Dedifferentiated amniotic fluid mesenchymal stem cell (primary cell): Measurements from ENCODE around the gene SAMM50.
A peak's percentile ranks its signal among the peaks of the same experiment; 100 is the strongest.

Experiments used
- DNase-seq: peaks from one replicate; pipeline ENCODE4 v3.0.0-alpha.2; 2016; ENCODE audit errors: extremely low spot score

Gene SAMM50

DNA sequence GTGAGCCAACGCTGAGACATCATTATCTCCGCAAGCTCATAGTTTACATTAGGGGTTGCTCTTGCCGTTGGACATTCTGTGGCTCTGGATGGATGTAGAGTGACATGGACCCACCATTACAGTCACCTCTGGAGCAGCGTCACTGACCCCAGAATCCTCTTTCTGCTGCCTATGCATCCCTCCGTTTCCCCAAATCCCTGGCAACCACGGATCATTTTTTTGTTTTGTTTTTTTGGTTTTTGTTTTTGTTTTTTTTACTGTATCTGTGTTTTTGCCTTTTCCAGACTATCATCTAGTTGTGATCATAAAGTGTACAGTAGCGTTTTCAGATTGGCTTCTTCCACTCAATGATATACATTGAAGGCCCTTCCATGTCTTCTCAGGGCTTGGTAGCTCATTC lies 72.8 kb downstream of the SAMM50 start:
- DNase-seq = no peak

DNA sequence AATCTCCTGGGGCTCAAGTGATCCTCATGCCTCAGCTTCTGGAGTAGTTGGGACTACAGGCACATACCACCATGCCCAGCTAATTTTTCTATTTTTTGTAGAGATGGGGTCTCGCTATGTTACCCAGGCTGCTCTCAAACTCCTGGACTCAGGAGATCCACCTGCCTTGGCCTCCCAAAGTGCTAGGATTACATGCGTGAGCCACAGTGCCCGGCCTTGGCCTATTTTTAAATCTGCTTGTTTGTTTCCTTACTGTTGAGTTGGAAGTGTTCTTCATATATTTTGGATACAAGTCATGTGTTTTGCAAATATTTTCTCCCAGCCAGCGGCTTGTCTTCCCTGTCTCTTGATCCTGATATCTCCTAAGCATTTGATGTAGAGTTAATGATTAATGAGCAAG lies 73.8 kb downstream of the SAMM50 start:
- no peak for DNase-seq

DNA sequence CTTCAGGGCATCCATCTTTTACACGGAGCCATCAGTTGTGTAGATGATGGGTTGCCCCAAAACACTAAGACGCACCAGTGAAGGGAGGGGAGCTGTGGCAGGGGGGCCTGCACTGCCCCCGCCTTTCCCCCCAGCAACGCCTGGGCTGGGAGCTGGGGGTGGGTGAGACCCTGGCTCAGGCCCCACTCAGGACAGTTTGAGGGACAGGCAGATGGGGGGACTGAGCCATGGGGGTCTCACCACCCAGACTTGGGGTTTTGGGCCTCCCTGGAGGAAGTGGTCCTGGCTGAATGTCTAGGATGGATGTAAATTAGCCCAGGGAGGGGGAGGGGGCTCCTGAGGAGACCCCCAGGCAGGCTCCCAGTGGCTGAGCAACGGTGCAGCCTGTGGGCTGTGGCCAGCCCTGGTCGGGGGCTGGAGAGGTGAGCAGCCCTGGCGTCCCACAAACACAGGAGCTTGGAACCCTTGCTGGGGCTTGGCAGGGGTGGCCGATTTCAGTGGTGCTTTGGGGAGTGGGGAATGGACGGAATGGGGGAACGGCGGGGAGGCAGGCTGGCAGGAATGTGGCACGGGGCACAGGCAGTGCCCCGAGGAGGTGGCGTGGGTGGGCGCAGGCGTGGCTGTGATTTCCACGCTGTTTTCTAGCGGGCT lies 74.9 kb downstream of the SAMM50 start:
- no peak for DNase-seq

DNA sequence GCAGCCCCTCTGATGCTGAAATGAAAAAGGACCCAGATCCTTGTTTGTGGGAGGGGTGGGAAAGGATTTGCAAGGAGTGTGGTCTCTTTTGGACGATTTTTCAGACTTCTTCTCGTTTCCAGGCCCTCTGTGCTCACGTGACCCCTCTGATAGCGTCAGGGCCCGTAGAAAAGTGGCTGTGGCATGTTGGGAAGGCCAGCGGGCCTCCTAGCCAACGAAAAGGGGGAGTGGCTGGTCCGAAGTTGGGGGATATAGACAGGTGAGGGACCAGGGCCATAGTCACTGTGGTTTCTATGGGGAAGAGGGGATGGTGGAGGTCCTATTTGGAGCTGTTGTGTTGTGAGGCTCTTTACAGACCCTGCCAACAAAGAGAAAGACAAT lies 75.5 kb downstream of the SAMM50 start:
- no peak for DNase-seq

DNA sequence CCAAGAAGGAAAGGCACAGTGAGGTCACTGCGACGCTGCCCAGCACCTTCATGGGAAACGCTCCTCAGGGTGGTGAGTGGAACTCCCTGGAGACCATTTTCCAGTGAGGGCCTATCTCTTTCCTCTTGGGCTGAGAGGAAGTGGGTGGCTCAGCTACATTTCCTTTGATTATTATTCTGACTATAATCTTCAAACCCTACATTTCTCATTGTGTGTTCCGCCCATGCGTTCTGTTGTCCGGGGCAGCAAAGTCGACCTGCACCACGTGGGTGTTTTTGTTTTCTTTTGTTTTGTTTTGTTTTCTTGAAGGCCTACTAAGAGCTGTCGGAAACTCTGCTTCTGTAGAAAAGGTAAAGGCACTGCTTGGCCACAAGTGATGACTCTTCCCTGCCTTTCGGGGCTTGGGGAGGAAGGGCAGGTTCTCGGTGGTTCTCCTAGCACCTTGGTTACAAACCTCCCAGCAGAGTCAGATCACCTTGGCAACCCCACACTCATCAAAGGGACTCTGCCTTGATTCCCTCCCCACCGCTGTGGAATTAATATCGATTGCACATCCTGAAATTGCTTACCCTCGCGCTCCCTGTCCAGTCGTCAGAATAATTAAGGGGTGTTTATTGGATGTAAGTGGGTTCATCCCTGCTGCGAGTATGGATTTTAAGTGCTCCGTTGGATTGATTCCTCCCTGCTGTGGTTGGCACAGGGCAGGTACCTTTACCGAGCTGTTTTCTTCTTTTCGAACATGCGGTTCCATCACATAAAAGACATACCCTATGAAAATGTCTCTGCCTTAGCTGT lies 76.1 kb downstream of the SAMM50 start:
- DNase-seq = no peak

DNA sequence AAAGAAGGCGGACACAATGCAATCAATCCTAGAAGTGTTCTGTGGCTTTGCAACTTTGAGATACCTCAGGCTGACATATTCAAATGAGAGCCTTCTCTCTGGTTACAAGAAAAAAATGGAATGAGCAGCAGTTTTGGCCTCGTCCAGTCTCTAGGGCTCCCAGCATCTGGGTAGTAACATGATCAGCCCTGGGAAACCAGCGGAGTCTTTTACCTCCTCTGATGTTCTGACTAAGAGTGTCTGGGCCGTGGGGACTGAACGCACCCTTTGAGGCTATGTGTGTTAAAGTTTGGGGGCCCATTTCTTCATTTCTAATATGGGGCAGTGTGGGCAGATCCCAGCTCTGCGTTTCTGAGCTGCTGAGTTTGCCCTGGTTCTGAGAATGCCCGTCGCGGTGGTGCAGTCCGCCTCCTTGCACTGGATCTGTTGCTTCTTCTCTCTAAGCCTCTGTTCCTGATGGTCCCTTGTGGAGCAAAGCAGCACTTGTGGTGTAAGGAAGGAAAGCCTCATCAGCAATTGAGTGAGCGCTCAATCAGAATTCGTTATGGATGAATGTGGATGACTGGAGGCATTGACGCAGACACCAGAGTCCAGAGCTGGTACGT lies 77.0 kb downstream of the SAMM50 start:
- DNase-seq = no peak

DNA sequence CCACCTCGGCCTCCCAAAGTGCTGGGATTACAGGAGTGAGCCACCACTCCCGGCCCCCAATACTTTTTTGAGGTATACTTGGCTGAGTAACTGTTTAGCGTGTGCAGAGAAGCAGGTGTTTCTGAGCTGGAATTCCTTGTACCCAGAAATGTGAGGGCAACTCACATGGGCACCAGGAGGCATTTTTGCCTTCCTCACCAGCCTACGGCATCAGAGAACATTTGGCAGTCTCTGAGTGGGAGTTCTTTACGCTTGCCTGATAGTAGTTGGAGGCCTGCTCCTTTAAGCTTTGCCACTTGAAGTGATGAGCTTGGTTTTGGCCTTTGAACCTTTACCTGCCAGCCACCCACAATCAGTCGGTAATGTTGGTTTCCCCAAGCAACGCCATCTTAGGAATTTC lies 78.0 kb downstream of the SAMM50 start:
- DNase-seq = no peak

DNA sequence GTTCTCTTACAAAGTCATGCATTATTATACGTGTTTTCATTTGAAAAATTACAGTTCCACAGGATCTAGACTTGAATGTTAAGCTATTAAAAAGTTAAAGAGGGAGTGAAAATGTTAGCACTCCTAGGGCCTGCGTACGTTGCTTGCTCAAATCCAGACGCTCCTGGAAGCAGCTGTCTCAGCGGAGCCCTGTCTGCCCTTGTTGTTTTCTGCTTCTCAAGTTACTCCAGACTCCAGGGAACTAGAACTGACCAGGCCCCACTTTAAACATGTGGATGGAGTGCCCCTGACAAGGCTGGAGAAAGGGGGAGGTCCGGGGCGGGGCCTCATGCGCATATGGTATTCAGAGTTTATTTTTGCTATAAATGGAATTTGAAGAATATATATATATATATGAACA lies 78.5 kb downstream of the SAMM50 start:
- DNase-seq = no peak

DNA sequence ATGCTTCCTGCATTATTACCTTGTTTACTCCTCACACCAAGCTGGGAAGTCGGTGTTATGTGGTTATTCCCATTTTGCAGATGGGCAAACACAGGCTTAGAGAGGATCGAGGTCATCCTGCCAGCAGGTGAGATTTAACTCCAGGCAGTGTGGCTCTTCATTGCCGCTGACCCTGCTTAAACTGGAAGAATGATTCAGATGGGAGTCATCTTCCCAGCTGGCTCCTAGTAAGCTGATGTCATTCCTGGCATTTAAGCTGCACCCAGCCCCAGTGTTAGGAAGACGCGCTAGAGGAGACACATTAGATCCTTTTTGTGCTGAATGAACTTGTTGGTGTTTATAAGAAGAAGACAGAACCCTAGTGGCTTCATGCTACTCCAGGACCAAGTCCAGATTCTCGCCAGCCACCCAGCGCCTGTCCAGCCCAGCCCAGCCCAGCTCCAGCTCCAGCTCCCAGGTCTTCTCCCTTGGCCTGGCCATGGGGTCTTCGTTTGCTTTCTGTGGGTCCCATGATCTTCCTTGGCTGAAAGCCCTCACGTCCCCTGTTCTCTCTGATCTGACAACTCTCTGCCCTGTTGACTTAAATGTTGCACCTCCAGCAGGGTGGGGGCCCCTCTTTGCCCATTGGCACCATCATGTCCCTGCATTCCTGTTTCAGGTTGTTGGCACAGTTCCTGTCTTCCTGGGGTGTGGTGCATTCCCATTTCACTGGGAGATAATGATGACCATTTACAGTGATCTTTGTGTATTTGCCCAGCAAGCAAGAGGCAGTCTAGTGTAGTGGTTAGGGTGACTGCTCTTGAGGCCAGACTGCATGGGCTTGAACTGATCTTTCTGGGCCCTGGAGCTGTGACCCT lies 82.5 kb downstream of the SAMM50 start:
- peak; percentile 89 for DNase-seq

DNA sequence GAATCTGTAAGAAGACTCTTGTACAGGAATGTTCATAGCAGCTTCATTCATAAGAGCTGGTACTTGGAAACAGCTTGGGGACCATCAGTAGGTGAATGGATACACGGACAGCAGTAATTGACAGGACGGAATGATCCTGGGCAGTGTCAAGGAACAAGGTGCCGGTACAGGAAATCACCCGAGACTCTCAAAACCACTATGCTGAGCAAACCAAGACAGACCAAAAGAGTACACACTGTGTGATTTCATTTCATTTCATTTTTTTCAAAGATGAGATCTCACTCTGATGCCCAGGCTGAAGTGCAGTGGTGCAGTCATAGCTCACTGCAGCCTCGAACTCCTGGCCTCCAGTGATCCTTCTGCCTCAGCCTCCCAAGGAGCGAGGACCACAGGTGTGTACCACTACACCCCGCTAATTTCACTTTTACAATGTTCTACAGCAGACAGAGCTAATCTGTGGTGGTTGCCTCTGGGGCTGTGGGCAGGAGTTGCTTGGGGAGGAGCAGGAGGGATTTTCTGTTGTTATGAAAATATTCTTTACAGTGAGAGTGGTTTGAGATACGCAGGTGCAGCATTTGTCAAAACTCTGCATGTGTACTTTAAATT lies 84.4 kb downstream of the SAMM50 start:
- no peak for DNase-seq

DNA sequence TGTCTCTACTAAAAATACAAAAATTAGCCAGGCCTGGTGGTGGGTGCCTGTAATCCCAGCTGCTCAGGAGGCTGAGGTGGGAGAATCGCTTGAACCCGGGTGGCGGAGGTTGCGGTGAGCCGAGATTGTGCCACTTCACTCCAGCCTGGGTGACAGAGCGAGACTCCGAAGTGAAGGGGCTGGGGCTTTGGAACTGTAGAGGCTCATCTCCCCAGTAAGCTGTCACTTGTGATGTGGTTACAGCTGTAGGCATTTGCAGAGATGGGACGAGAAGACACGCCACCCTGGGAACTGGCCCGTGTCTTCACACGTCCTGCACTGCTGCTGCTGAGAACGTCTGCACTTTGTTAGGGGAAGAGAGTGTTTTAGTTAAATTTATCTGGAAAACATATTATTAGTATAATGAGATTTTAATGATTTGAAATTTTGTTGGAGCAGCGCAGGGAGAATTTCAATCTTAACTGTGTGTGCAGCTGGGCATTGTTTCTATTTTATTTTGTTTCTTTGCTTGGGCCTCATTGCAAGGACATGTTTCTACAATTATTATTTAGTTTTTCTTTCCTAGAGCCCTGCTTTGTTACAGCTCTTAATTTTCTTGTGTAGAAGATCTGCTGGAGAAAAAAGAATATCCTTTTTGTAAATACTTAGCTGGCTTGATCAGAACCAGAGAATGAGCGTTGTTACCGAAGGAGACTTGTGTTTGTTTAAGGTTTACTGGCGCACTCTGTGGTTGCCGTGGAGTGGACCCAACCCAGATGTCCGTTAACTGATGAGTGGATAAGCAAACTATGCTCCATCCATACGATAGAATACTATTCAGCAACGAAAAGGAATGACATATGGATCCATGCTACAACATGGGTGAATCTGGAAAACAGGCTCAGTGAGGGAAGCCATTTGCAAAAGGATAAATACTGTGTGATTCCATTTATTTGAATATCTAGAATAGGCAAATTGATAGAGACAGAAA lies 87.3 kb downstream of the SAMM50 start:
- no peak for DNase-seq

DNA sequence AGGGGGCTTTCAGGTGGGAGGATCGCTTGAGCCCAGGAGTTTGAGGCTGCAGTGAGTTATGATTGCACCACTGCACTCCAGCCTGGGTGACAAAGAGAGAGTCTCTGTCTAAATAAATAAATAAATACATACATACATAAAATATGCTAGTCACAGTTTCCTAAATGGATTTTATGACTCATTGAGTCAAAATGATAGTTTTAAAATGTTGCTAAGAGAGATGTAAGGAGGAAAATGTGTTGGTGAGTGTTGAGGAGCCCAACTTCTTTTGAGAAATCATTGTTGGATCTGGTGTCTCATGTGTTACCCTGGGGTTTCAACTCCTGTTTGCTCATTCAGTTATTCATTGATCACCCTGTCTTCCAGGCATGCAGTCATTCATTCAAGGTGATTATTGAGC lies 89.9 kb downstream of the SAMM50 start:
- DNase-seq = peak; percentile 77
